Activated naive CD4-positive, alpha-beta T cell (primary cell): ENCODE data around the gene CLIP4.

Source experiments
- DNase-seq, 4 experiments: peaks; one replicate each; lab custom pipeline; 2025; lab: John Stamatoyannopoulos, UW

CLIP4 gene

DNA sequence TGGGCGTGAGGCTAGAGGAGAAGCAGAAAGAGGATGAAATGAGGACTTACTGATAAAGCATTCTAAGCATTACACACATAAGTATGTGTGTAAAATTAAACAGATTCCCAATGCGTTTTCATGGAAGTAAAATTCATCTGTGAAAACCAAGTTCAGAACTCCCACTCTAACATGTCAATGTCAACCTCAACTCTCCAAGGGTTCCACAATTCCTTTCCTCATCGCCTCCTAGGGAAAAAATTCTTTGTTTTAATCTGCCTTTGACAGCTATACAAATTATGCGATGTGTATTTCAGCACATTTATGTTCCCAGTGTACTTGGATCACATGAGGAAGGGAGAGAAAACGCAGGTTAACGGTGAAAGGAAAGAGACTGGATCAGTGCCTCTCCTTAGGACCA, 76.6 kb downstream of the CLIP4 start:
- DNase-seq: no peak

- no peak for DNase-seq
Measured at GRCh38 chr2:29192526-29192925, 77.3 kb downstream of the CLIP4 start.

GRCh38 chr2:29193111-29193510, 77.9 kb downstream of the CLIP4 start:
- no peak for DNase-seq

DNA sequence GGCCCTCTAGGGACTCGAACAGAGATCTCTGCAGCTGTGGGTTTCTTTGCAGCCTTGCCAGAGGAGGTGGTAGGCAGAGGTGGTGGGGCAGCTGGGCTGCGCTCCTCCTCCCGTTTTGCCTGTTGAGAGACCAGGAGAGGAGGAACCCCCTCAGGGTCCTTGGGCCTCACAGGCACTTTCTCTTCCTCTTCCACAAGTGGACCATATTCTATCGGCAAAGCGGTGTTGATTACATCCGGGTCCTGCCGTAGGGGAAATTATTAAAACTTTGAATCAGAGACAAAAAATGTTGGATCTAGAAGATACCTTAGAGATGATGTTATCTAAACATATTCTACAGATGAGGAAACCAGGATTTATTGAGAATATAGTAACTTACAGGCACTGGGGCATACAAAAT, 78.5 kb downstream of the CLIP4 start:
- DNase-seq: no peak

- no peak for DNase-seq
Measured at GRCh38 chr2:29195796-29196195, 80.6 kb downstream of the CLIP4 start.

- peak; percentile 16 to 66 (median 50) for DNase-seq
Measured at GRCh38 chr2:29196792-29197788, 81.9 kb downstream of the CLIP4 start.

- no peak for DNase-seq
Measured at GRCh38 chr2:29201979-29202378, 86.8 kb downstream of the CLIP4 start.

DNA sequence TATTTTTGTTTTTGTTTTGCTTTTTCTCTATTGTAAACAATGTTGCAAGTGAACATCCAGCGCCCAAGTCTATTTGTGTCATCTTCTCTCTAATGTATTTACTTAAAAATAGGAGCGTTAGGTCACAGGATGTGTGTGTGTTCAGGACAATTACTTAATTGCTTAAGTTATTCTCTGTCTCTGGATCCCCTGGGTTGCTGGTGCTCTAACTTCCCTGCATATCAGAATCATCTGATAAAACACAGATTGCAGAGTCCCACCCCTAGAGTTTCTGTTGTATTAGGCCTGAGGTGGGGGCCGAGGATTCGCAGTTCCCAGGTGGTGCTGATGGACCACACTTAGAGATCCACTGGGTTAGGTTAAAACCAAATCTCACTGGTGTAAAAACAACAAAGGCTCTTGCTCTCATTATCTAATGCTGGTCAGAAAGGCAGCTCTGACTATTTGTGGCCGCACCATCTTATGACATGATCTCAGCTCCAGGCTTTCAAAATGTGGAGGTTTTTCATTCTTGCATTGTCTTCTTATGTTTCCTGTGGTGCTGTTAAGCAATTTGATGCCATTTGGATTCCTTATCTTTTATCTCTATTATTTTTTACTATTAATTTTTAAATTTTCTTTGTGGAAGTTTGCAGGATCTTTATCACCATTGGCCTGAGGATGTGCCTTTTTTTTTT, 87.7 kb downstream of the CLIP4 start:
- no peak for DNase-seq

DNA sequence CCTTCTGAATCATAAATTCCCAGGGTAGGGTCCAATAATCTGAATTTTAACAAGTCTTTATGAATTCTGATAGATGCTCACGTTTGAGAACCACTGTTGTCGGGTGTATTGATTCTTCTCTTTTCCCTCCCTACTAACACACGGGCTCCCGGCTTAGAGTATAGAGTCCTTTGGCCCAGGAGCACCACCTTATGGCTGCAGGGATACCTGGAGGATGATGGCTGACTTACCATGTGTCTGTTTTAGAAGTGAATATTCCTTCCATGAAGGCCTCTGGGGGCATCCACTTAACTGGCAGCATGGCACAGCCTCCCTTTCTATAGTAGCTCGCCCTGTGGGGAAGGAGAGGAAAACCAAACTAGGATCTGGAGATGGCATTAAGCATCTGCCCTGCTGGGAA, 91.7 kb downstream of the CLIP4 start:
- no peak for DNase-seq

DNA sequence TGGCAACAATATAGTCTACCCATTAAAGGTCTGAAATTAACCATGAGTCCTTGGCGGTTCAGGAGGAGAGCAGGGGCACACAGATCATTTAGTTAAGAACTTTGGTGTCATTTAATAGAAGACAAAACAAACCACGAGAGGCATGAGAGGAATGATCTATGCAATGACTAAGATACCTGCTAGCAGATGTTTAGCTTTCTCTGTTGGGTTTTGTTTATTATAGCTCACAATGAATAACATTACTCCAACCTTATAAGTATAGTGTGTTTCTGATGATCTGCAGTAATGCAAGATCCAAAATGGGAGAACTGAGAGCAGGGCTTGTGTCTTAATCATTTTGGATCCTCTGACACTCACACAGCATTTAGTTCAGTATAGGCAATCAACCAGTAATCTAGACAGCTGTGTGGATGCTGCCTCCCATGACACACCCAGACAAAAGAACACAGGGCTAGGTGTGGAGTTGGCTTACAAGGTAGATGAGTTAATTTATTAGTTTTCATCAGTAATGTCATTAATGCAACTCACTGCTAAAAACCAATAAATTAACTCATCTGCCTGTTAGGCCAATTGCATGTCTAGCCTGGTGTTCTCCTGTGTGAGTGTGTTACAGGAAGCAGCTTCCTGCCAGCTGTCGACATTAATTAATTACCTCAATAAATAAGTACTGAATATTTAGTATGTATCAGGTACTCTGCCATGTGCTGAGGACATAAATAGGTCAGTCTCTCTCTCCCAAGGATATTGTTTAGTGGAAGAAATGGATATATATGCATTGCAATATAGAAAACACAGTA, 92.3 kb downstream of the CLIP4 start:
- DNase-seq: no peak

DNA sequence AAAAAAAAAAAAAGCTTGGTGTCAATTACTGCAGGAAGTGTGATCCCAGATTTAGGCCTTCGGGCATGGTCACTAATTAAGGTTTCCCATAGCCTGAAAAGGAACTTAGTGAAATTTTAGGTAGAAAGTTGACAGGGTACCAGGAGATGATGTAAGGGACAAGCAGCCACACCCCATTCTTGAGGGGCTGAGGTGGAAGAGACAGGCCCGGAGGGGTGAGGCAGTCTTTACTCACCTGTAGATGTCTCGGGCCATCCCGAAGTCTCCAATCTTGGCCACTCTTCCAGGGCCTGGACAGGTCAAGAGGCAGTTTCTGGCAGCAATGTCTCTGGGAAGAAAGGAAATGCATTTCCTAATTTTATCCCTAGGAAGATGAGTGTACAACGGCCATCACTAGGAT, 94.3 kb downstream of the CLIP4 start:
- DNase-seq: no peak

GRCh38 chr2:29212009-29212408, 96.8 kb downstream of the CLIP4 start:
- no peak for DNase-seq

DNA sequence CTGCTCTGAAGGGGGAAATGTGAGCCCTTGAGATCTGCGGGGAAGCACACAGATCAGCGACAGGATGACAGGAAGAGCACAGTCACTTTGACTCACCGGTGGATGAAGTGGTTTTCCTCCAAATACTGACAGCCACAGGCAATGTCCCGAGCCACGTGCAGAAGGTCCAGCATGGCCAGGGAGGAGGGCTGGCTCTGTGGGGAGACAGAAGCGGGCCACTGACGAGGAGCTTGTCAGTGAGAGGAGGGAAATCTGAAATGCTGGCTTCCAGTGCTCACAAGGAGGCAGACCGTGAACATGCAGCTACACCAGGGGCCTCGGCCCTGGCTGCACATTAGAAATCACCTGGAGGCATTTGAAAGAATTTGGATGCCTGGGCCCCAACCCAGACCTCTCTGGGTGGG, 98.7 kb downstream of the CLIP4 start:
- no peak for DNase-seq

DNA sequence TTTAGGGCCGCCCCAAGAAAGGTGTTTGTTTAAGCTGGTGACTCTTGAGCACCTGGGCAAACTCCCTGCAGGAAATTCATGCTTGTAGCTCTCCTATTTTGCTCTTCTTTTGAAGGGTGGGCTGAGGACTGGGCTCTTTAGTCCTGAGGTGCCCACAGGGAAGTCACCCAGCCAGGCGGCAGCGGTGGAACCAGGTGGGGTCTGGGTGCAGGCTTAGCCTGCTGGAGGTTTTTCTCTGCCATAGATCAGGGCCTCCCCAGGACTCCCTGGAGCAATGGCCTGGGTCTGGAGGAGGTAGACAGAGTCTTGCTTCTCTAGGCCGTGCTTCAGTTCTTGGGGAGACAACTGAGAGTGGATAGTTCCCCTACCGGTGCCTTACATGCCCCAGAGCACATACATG, 99.9 kb downstream of the CLIP4 start:
- DNase-seq: no peak

GRCh38 chr2:29215739-29216608, 100.8 kb downstream of the CLIP4 start:
- DNase-seq: no peak

DNA sequence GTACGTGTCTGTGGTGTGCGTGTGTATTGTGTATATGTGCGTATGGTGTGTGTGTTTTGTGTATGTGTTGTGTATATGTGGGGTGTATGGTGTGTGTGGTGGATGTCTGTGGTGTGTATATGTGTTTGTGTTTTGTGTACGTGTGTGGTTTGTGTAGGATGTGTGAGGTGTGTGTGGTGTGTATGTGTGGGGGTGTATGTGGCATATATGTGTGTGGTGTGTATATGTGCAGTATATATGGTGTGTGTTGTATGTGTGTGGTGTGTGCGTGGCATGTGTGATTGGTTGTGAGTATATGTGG, 101.3 kb downstream of the CLIP4 start:
- DNase-seq: no peak

- no peak for DNase-seq
Measured at GRCh38 chr2:29218071-29218470, 102.9 kb downstream of the CLIP4 start.

DNA sequence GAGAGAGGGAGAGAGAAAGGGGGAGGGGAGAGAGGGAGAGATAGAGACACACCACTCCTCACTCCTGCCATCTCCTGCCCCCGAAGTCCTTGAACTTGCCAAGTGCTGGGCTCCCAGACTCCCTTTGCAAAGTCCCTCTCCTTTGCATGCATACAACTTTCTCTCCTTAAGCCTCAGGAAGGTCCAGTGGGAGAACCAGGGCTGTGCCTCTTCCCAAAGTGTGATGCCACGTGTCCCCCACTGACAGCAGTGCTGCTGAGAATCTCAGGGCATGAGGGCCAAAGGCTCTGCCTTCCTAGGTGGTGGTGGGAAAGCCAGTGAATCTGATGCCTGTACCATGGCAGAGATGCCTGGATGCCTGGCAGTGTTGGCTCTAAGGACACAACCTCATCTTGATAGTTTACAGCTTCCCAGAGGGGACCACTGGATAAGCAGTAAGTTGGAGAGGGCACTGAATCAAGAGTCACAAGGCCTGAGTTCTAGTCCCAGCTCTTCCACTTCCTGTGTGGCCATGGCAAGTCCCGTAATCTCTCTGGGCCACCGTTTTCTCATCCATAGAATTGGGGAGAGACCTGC, 103.4 kb downstream of the CLIP4 start:
- DNase-seq: no peak

DNA sequence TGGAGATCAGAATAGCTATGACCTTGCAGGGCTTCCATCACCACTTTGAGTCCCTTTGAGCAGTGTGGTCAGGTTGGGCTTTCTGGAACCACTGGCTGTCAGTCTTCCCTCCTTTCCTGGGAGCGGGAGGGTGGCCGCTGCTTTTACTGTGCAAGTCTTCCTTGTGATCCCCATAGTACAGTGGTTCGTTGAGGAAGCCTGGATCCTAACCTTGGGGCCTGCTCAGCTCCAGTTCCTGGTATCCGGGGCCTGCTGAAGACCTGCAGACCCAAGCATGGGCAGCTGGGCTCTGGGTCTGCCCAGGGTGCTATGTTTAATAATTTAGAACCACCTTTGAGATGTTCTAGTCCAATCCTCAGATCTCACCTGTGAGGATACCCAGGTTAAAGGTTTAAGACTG, 104.2 kb downstream of the CLIP4 start:
- DNase-seq: no peak

DNA sequence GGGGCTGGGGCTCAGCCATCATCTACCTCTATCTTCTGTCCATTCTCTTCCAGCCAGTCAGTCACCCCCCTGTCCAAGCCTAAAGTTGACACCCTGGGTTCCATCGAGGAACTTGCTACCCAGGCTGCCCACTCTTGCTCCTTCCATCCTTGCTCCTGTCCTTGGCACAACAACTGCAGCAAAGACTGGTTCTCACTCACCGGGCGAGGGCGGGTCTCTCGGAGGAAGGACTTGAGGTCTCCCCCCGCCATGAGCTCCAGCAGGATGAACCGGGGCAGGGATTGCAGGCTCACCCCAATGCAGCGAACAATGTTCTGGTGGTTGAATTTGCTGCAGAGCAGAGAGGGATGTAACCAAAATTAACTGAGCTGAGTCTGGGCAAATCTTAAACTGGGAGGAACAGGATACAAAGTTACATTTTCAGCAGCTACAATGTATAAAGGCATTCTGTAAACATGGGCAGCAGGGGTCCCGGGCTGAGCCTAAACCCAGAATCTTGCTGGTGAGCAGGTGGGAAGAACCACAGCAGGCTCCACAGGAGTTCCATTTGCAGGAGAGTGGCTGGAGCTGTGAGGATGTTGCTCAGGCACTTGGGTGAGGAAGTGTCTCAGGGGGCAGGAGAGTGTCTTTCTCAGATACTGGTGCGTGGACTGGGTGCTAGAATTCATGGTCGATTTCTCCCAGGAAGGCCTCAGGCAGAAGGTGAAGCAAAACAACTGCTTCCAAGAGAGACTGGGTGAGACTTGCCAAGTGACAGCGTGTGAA, 105.5 kb downstream of the CLIP4 start:
- no peak for DNase-seq
